Gastroesophageal sphincter (tissue), 3 donors: ENCODE data around the gene CMSS1.

ENCODE experiments used
- POLR2A ChIP-seq, 2 donors: fragments of 450-650 bp; IDR thresholded peaks; one replicate each; pipeline ENCODE4 v1.6.1; 2017; ENCODE audit warnings: antibody characterized with exemption in 2 of 2, mild to moderate bottlenecking in 2 of 2, moderate library complexity in 1 of 2
- POLR2AphosphoS5 ChIP-seq: sonication (generic); formaldehyde crosslinking; IDR thresholded peaks from one replicate; pipeline ENCODE4 v1.6.1; 2017; ENCODE audit warnings: antibody characterized with exemption
- TF ChIP-seq, protein P1 (sequence below), 4 experiments: fragments of 200-600 bp in 2 of 4; fragments of 450-650 bp in 2 of 4; sonication (generic) in 1 of 4; IDR thresholded peaks; one replicate each; pipeline ENCODE4 v1.5.1; 2017 to 2019; ENCODE audit warnings: antibody characterized with exemption in 4 of 4, mild to moderate bottlenecking in 2 of 4, moderate library complexity in 2 of 4

DNA sequence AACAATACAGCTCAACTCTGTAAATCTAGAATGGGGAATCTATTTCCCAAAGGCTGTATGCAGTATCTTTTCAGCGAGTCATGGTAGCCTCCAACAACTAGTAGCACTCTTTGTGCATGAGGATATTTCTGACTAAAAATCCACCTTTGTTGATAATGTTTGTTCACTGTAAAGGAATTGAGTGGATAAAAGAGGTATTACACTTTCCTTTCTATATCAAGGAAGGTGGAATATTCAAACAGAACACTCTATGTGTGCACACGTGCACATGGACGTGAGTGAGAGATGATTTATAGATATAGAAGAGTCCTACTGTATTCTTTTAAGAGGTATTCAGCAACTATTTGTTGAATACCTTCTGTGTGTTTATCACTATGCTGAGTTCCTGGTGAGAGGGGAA, 68.2 kb downstream of the CMSS1 start:
- TF ChIP-seq, protein P1, sequence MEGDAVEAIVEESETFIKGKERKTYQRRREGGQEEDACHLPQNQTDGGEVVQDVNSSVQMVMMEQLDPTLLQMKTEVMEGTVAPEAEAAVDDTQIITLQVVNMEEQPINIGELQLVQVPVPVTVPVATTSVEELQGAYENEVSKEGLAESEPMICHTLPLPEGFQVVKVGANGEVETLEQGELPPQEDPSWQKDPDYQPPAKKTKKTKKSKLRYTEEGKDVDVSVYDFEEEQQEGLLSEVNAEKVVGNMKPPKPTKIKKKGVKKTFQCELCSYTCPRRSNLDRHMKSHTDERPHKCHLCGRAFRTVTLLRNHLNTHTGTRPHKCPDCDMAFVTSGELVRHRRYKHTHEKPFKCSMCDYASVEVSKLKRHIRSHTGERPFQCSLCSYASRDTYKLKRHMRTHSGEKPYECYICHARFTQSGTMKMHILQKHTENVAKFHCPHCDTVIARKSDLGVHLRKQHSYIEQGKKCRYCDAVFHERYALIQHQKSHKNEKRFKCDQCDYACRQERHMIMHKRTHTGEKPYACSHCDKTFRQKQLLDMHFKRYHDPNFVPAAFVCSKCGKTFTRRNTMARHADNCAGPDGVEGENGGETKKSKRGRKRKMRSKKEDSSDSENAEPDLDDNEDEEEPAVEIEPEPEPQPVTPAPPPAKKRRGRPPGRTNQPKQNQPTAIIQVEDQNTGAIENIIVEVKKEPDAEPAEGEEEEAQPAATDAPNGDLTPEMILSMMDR (IDR thresholded peaks at IDR 0.05): peak in 1 of 4 experiments; percentile 4
- TF ChIP-seq POLR2A (IDR thresholded peaks at IDR 0.05) (no peak), POLR2AphosphoS5 (no peak)
